Measurements from ENCODE around the gene FSTL4. TPM values are rescaled to one million over a fixed set of nuclear protein-coding genes. Genes with fewer than 3 reads are reported as not detected.

FSTL4 gene
- total RNA-seq, 2 donors from 2014 or later, result 0.26 to 1.3 TPM

DNA sequence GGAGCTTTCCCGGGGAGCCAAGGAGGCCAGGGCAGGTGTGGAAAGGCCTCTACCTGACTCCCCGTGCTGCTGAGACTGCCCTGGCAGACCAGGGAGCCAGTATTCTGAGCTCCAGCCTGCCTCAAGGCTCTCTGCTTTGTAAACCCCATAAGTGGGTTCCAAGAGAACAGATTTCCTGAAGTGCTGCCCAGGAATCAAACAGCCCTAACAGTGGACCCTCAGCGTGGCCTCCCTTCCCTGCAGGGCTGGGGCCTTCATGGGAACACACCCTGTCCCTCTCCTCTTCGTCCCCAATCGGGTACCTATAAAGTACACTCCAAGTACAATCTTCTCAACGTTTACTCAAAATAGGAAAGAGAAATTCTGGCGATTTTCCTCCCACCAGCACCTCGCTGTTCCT, 252.5 kb downstream of the FSTL4 start:
- WGBS, 2 donors, result 75 to 77% methylated on average over 8 of the region's 8 CpGs
- DNase-seq (no peak), ATAC-seq (no peak)
- H3K4me1 ChIP-seq, result no peaks in the 10 kb centered on the region
- H3K4me3 ChIP-seq, result no peak overlapping the region
- TF ChIP-seq POLR2A (IDR thresholded peaks at IDR 0.05), result no peak
- TF ChIP-seq, protein P1, sequence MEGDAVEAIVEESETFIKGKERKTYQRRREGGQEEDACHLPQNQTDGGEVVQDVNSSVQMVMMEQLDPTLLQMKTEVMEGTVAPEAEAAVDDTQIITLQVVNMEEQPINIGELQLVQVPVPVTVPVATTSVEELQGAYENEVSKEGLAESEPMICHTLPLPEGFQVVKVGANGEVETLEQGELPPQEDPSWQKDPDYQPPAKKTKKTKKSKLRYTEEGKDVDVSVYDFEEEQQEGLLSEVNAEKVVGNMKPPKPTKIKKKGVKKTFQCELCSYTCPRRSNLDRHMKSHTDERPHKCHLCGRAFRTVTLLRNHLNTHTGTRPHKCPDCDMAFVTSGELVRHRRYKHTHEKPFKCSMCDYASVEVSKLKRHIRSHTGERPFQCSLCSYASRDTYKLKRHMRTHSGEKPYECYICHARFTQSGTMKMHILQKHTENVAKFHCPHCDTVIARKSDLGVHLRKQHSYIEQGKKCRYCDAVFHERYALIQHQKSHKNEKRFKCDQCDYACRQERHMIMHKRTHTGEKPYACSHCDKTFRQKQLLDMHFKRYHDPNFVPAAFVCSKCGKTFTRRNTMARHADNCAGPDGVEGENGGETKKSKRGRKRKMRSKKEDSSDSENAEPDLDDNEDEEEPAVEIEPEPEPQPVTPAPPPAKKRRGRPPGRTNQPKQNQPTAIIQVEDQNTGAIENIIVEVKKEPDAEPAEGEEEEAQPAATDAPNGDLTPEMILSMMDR (IDR thresholded peaks at IDR 0.05), result no peak
- H3K36me3 ChIP-seq (replicated peaks in 1 of 2; ENCODE audit: insufficient read depth in 1 of 2, low read depth in 2 of 2), result no peaks in the 10 kb centered on the region
- no peaks in the 10 kb centered on the region for H3K9me3 ChIP-seq
- intact Hi-C loops (cut with DNase I), result no loop called here
- no peak overlapping the region for H3K27ac ChIP-seq
- H3K27me3 ChIP-seq, result no peaks in the 10 kb centered on the region

DNA sequence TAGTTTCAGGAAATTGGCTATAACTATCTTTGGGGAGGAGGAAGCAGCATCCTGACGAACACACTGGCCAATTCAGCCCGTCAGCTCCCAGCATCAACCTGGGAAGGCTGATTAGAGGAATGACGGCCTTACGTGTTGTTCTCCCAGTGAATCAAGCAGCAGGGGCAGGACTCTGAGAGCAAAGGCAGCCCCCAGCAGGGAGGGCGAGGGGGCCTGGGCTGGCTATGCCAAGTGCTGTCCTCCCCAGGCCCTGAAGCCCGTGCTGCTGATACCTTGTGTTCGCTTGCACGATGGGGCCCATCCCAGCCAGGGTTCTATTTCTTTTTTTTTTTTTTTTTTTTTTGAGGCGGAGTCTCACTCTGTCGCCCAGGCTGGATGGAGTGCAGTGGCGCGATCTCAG, 254.1 kb downstream of the FSTL4 start:
- Histone ChIP-seq H3K9me3 (no peaks in the 10 kb centered on the region), H3K27me3 (no peaks in the 10 kb centered on the region), H3K36me3 (replicated peaks in 1 of 2; ENCODE audit: insufficient read depth in 1 of 2, low read depth in 2 of 2) (no peaks in the 10 kb centered on the region), H3K4me1 (no peaks in the 10 kb centered on the region), H3K4me3 (no peak overlapping the region), H3K27ac (no peak overlapping the region)
- no peak for DNase-seq
- ATAC-seq, result no peak
- WGBS, 2 donors, result 91 to 92% methylated on average over 10 to 11 of the region's 12 CpGs
- intact Hi-C loops (cut with DNase I), result no loop called here
- TF ChIP-seq, protein P1 (IDR thresholded peaks at IDR 0.05), result no peak
- no peak for TF ChIP-seq POLR2A (IDR thresholded peaks at IDR 0.05)

DNA sequence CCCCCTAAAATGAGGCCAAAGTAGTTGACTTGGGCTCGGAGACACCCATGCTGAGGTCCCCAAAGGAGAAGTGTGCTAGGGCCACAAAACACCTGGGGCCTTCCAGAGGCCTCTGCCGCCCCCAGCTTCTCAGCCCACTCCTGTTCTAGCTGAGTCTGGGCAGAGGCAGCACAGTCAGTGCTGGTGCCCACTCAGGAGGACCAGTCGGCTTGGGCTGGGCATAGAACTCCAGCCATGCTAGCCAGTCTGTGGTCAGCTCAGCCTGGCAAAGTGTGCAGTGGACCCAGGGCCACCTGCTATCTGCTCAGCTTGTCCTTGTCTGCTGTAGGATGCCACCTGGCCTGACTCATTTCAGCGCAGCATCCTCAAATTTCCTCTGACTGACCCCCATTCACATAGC, 254.6 kb downstream of the FSTL4 start:
- no peak for TF ChIP-seq POLR2A (IDR thresholded peaks at IDR 0.05)
- TF ChIP-seq, protein P1 (IDR thresholded peaks at IDR 0.05), result no peak
- ATAC-seq, result no peak
- 84 to 92% methylated on average over 3 to 4 of the region's 4 CpGs for WGBS, 2 donors
- Histone ChIP-seq H3K27ac (no peak overlapping the region), H3K4me1 (no peaks in the 10 kb centered on the region), H3K4me3 (no peak overlapping the region), H3K36me3 (replicated peaks in 1 of 2; ENCODE audit: insufficient read depth in 1 of 2, low read depth in 2 of 2) (no peaks in the 10 kb centered on the region), H3K27me3 (no peaks in the 10 kb centered on the region), H3K9me3 (no peaks in the 10 kb centered on the region)
- intact Hi-C loops (cut with DNase I), result no loop called here
- no peak for DNase-seq

DNA sequence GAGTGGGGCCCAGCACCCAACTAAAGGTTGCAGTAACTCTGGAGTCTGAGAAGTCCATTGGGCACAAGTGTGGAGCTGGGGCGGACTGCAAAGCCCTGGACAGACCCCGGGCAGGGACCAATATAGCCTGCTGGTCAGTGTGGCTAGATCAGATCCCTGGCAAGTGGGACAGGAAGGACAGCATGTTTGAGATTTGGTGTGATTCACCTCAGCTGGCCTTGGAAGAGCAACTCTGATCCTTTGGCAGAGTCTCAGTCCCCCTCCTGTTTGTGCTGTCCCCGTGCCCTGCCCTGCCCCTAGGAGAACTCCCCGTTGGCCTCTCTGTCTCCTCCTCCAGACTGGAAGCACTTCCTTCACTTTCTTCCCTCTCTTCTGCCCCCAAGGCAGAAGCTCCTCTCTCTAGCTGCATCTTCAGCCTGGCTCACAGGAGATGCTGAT, 255.3 kb downstream of the FSTL4 start:
- Histone ChIP-seq H3K4me3 (no peak overlapping the region), H3K27ac (no peak overlapping the region), H3K9me3 (no peaks in the 10 kb centered on the region), H3K27me3 (no peaks in the 10 kb centered on the region), H3K4me1 (no peaks in the 10 kb centered on the region), H3K36me3 (replicated peaks in 1 of 2; ENCODE audit: insufficient read depth in 1 of 2, low read depth in 2 of 2) (no peaks in the 10 kb centered on the region)
- 74 to 83% methylated on average over 2 to 4 of the region's 4 CpGs for WGBS, 2 donors
- intact Hi-C loops (cut with DNase I), result no loop called here
- DNase-seq (no peak), ATAC-seq (no peak)
- TF ChIP-seq POLR2A (IDR thresholded peaks at IDR 0.05), result no peak
- TF ChIP-seq, protein P1 (IDR thresholded peaks at IDR 0.05), result no peak

DNA sequence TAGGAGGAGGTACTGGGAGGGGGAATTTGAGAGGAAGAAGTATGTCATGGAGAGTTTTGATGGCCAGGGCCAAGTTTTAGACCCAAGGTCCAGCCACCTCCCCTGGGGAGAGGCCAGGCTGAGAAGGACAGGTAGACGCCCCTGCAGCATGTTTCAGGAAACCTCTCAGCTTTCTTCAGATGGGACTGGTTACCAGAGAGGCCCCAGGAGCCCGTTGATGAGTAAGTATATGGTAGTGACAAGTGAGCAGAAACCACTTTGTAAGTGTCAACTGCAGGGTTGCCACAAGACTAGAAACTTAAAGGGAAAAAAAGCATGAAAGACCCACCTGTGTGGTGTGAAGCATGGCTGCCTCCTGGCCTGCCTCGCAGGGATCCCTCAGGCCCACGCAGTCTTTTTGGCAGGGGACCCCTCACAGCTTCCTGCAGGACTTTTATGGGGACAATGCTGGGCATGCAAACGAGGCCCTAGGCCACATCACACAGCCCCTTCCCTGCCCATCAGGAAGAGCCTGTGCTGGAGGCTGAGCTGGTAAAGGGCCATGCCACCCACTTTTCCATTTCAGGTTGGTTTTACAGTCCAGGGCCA, 255.9 kb downstream of the FSTL4 start:
- no peaks in the 10 kb centered on the region for H3K9me3 ChIP-seq
- DNase-seq (no peak), ATAC-seq (no peak)
- H3K4me1 ChIP-seq, result no peaks in the 10 kb centered on the region
- TF ChIP-seq, protein P1 (IDR thresholded peaks at IDR 0.05), result no peak
- no peak for TF ChIP-seq POLR2A (IDR thresholded peaks at IDR 0.05)
- no peaks in the 10 kb centered on the region for H3K27me3 ChIP-seq
- H3K4me3 ChIP-seq, result no peak overlapping the region
- intact Hi-C loops (cut with DNase I), result no loop called here
- 72 to 88% methylated on average over 4 to 5 of the region's 5 CpGs for WGBS, 2 donors
- H3K36me3 ChIP-seq (replicated peaks in 1 of 2; ENCODE audit: insufficient read depth in 1 of 2, low read depth in 2 of 2), result no peaks in the 10 kb centered on the region
- no peak overlapping the region for H3K27ac ChIP-seq

All from body of pancreas (tissue), 4 donors.